Measurements from ENCODE around the gene TNNT1. TPM values are rescaled to one million over a fixed set of nuclear protein-coding genes. Genes with fewer than 3 reads are reported as not detected.

The TNNT1 gene
- total RNA-seq, 1 experiment from 2014 or later, result 116 TPM

DNA sequence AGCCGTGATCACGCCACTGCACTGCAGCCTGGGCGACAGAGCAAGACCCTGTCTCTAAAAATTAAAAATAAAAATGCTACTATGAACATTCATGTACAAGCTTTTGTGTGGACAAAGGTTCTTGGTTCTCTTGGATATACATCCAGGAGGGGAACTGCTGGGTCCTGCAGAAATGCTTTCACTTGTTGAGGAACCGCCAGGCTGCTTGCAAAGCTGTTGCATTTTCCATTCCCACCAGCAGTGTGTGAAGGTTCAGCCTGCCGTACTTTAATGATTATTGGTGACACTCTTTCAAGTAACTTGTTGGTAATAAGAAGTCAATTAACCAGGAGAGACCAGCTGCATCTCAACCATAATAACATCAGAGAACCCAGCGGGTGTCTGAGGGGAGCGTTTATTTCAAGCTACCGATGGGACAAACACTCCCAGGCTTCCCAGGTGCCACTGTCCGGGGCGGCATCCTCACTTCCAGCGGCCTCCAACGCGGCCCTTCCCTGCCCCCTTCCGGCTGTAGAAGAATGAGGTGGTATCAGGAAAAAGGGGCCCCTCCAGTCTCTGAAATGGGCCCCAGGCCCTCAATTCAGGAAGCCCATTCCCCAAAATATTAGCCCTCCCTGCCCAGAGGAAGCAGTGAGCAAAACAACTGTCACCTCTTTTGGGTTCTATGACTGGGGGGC, 16.4 kb downstream of the TNNT1 start:
- POLR2A ChIA-PET, result no interaction called here
- H3K27ac ChIP-seq (ENCODE audit: low read length), result no peak overlapping the region
- CTCF ChIA-PET, result no interaction called here
- in situ Hi-C loops (cut with HindIII; ENCODE audit: low pct_unique_long_range_greater_than_20kb, low sequenced_read_pairs), result no loop called here
- no peaks in the 10 kb centered on the region for H3K36me3 ChIP-seq (ENCODE audit: control insufficient read depth, insufficient read depth, low read length)
- H3K9me3 ChIP-seq (ENCODE audit: control insufficient read depth, insufficient read depth, low read depth, low read length), result no peaks in the 10 kb centered on the region
- no peaks in the 10 kb centered on the region for H3K27me3 ChIP-seq (ENCODE audit: control insufficient read depth, insufficient read depth, low read length)
- no peak for TF ChIP-seq SIN3A (IDR thresholded peaks at IDR 0.05; ENCODE audit: borderline replicate concordance, insufficient read depth, low read depth, low read length)
- TF ChIP-seq, protein P1, sequence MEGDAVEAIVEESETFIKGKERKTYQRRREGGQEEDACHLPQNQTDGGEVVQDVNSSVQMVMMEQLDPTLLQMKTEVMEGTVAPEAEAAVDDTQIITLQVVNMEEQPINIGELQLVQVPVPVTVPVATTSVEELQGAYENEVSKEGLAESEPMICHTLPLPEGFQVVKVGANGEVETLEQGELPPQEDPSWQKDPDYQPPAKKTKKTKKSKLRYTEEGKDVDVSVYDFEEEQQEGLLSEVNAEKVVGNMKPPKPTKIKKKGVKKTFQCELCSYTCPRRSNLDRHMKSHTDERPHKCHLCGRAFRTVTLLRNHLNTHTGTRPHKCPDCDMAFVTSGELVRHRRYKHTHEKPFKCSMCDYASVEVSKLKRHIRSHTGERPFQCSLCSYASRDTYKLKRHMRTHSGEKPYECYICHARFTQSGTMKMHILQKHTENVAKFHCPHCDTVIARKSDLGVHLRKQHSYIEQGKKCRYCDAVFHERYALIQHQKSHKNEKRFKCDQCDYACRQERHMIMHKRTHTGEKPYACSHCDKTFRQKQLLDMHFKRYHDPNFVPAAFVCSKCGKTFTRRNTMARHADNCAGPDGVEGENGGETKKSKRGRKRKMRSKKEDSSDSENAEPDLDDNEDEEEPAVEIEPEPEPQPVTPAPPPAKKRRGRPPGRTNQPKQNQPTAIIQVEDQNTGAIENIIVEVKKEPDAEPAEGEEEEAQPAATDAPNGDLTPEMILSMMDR (IDR thresholded peaks at IDR 0.05), result no peak
- no peak for TF ChIP-seq TCF7L2 (IDR thresholded peaks at IDR 0.05; ENCODE audit: low read depth, low read length)
- TF ChIP-seq, protein P2, sequence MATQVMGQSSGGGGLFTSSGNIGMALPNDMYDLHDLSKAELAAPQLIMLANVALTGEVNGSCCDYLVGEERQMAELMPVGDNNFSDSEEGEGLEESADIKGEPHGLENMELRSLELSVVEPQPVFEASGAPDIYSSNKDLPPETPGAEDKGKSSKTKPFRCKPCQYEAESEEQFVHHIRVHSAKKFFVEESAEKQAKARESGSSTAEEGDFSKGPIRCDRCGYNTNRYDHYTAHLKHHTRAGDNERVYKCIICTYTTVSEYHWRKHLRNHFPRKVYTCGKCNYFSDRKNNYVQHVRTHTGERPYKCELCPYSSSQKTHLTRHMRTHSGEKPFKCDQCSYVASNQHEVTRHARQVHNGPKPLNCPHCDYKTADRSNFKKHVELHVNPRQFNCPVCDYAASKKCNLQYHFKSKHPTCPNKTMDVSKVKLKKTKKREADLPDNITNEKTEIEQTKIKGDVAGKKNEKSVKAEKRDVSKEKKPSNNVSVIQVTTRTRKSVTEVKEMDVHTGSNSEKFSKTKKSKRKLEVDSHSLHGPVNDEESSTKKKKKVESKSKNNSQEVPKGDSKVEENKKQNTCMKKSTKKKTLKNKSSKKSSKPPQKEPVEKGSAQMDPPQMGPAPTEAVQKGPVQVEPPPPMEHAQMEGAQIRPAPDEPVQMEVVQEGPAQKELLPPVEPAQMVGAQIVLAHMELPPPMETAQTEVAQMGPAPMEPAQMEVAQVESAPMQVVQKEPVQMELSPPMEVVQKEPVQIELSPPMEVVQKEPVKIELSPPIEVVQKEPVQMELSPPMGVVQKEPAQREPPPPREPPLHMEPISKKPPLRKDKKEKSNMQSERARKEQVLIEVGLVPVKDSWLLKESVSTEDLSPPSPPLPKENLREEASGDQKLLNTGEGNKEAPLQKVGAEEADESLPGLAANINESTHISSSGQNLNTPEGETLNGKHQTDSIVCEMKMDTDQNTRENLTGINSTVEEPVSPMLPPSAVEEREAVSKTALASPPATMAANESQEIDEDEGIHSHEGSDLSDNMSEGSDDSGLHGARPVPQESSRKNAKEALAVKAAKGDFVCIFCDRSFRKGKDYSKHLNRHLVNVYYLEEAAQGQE (IDR thresholded peaks at IDR 0.05; ENCODE audit: insufficient read depth in 1 of 2, low read depth in 2 of 2, low read length in 1 of 2), result no peak
- TF ChIP-seq POLR2AphosphoS5 (IDR thresholded peaks at IDR 0.05; ENCODE audit: low read depth, low read length), result no peak
- no peak for DNase-seq (ENCODE audit: low read depth, low spot score)
- H3K4me3 ChIP-seq (ENCODE audit: low read depth in 2 of 2, low read length in 2 of 2), result no peak overlapping the region
- intact Hi-C loops (cut with micrococcal nuclease; ENCODE audit: unreplicated experiment), result no loop called here
- ATAC-seq, result no peak; the same call in 1 of the 2 replicates
- H3K4me1 ChIP-seq (ENCODE audit: control insufficient read depth, insufficient read depth, low read length), result peaks cover 3% of the 10 kb centered on the region; the same call in 1 of the 2 replicates
- BruUV-seq (replicated peaks), result no TSS peak

DNA sequence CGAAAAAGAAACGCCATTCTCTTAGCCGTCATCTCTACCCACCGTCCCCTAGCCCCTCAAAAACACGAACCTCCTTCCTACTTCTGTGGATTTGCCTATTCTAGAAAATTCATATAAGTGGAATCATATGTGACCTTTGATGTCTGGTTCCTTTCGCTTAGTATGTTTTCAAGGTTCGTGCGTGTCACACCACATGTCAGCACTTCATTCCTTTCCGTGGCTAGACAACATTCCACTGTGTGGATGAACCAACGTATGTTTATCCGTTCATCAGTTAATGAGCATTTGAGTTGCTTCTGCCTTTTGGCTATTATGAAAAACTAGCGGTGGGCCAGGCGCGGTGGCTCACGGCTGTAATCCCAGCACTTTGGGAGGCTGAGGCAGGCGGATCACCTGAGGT, 17.6 kb downstream of the TNNT1 start:
- no TSS peak for BruUV-seq (replicated peaks)
- Histone ChIP-seq H3K9me3 (ENCODE audit: control insufficient read depth, insufficient read depth, low read depth, low read length) (no peaks in the 10 kb centered on the region), H3K27ac (ENCODE audit: low read length) (no peak overlapping the region), H3K4me1 (ENCODE audit: control insufficient read depth, insufficient read depth, low read length) (peaks cover 3% of the 10 kb centered on the region; the same call in 1 of the 2 replicates), H3K4me3 (ENCODE audit: low read depth in 2 of 2, low read length in 2 of 2) (no peak overlapping the region), H3K36me3 (ENCODE audit: control insufficient read depth, insufficient read depth, low read length) (no peaks in the 10 kb centered on the region), H3K27me3 (ENCODE audit: control insufficient read depth, insufficient read depth, low read length) (no peaks in the 10 kb centered on the region)
- intact Hi-C loops (cut with micrococcal nuclease; ENCODE audit: unreplicated experiment) (no loop called here), in situ Hi-C loops (cut with HindIII; ENCODE audit: low pct_unique_long_range_greater_than_20kb, low sequenced_read_pairs) (no loop called here)
- no peak for TF ChIP-seq POLR2AphosphoS5 (IDR thresholded peaks at IDR 0.05; ENCODE audit: low read depth, low read length)
- TF ChIP-seq TCF7L2 (IDR thresholded peaks at IDR 0.05; ENCODE audit: low read depth, low read length), result no peak
- TF ChIP-seq, protein P2 (IDR thresholded peaks at IDR 0.05; ENCODE audit: insufficient read depth in 1 of 2, low read depth in 2 of 2, low read length in 1 of 2), result no peak
- no peak for TF ChIP-seq SIN3A (IDR thresholded peaks at IDR 0.05; ENCODE audit: borderline replicate concordance, insufficient read depth, low read depth, low read length)
- TF ChIP-seq, protein P1 (IDR thresholded peaks at IDR 0.05), result no peak
- no peak for DNase-seq (ENCODE audit: low read depth, low spot score)
- ChIA-PET POLR2A (no interaction called here), CTCF (no interaction called here)
- ATAC-seq, result no peak
